Upper lobe of left lung (tissue), 4 donors: Measurements from ENCODE around the gene ASB13.

Source experiments
- POLR2A ChIP-seq, 4 donors: fragments of 450-650 bp; IDR thresholded peaks; one replicate each; pipeline ENCODE4 v1.5.1; 2016 to 2017; ENCODE audit warnings: antibody characterized with exemption in 4 of 4, mild to moderate bottlenecking in 2 of 4
- POLR2AphosphoS5 ChIP-seq, 2 donors: sonication (generic); formaldehyde crosslinking; IDR thresholded peaks; one replicate each; pipeline ENCODE4 v1.5.1; 2017; ENCODE audit warnings: antibody characterized with exemption in 2 of 2

GRCh38 chr10:5645944-5646617, 20.3 kb downstream of the ASB13 start:
- no peak for TF ChIP-seq POLR2AphosphoS5 (IDR thresholded peaks at IDR 0.05)
- no peak for TF ChIP-seq POLR2A (IDR thresholded peaks at IDR 0.05)
